PC-3 (cell line): ENCODE results near the gene ONECUT3. TPM values are rescaled to one million over a fixed set of nuclear protein-coding genes. Genes with fewer than 3 reads are reported as not detected.

Experiments used
- ATAC-seq: fragments of 200-7000 bp; cut with Tn5 transposase; 2 replicates; pipeline ENCODE4 v1.9.1; 2020; ENCODE audit warnings: mild to moderate bottlenecking, moderate library complexity
- BruUV-seq: library from RNA; stranded (reverse); fragments of 400-500 nt; replicated peaks from 2 replicates; lab custom pipeline; 2021; lab: Mats Ljungman, UMichigan
- CTCF ChIA-PET: fragments of 300-600 bp; sonication (Branson Sonifier 250); formaldehyde crosslinking; loops from one replicate; lab custom pipeline; 2022; ENCODE audit warnings: antibody characterized with exemption; lab: Charles Lee
- POLR2A ChIA-PET: fragments of 300-600 bp; sonication (Branson Sonifier 250); formaldehyde crosslinking; loops from one replicate; lab custom pipeline; 2022; ENCODE audit warnings: antibody characterized with exemption; ENCODE audit not compliant: unreplicated experiment; lab: Charles Lee
- DNase-seq: peaks from one replicate; pipeline ENCODE4 v3.0.0-alpha.2; 2015
- H2AFZ ChIP-seq: fragments of 300-600 bp; sonication (generic); 2 replicates; pipeline ENCODE4 v1.6.0; 2016; ENCODE audit warnings: antibody characterized with exemption, low read length
- H3F3A ChIP-seq: fragments of 300-600 bp; sonication (generic); one replicate; pipeline ENCODE4 v1.6.0; 2017; ENCODE audit warnings: antibody characterized with exemption, low read length, control low read depth, mild to moderate bottlenecking; ENCODE audit not compliant: unreplicated experiment
- H3K27ac ChIP-seq: fragments of 300-600 bp; sonication (generic); 2 replicates; pipeline ENCODE4 v1.5.1; 2016; ENCODE audit warnings: mild to moderate bottlenecking, low read length
- H3K27me3 ChIP-seq: fragments of 300-600 bp; sonication (generic); 2 replicates; pipeline ENCODE4 v1.6.1; 2016; ENCODE audit warnings: low read length, mixed read lengths
- H3K36me3 ChIP-seq: fragments of 300-600 bp; sonication (generic); 2 replicates; pipeline ENCODE4 v1.6.1; 2016; ENCODE audit warnings: low read depth, mixed run types, low read length, mixed read lengths
- H3K4me1 ChIP-seq: fragments of 300-600 bp; sonication (generic); 2 replicates; pipeline ENCODE4 v1.5.1; 2016; ENCODE audit warnings: low read length; ENCODE audit not compliant: insufficient read depth
- H3K4me2 ChIP-seq: fragments of 300-600 bp; sonication (generic); 2 replicates; pipeline ENCODE4 v1.6.0; 2016; ENCODE audit warnings: low read length
- H3K4me3 ChIP-seq: fragments of 300-600 bp; sonication (generic); 2 replicates; pipeline ENCODE4 v1.5.1; 2016; ENCODE audit warnings: mild to moderate bottlenecking, low read length, mixed read lengths
- H3K79me2 ChIP-seq: fragments of 300-600 bp; sonication (generic); 2 replicates; pipeline ENCODE4 v1.6.1; 2017; ENCODE audit warnings: low read length, mixed read lengths
- H3K9ac ChIP-seq: fragments of 300-600 bp; sonication (generic); 2 replicates; pipeline ENCODE4 v1.6.0; 2016; ENCODE audit warnings: mild to moderate bottlenecking, low read length
- H3K9me2 ChIP-seq: fragments of 300-600 bp; sonication (generic); replicated peaks from 2 replicates; pipeline ENCODE4 v1.6.1; 2016; ENCODE audit warnings: mixed run types, low read length, mixed read lengths
- H3K9me3 ChIP-seq: fragments of 300-600 bp; sonication (generic); 2 replicates; pipeline ENCODE4 v1.6.1; 2016; ENCODE audit warnings: low read length, mixed read lengths
- H4K20me1 ChIP-seq: fragments of 300-600 bp; sonication (generic); 2 replicates; pipeline ENCODE4 v1.6.1; 2016; ENCODE audit warnings: low read length, mixed read lengths
- EZH2 ChIP-seq: fragments of 300-600 bp; sonication (generic); IDR thresholded peaks from one replicate; pipeline ENCODE4 v1.6.1; 2017; ENCODE audit warnings: antibody characterized with exemption, mild to moderate bottlenecking, low read length; ENCODE audit not compliant: unreplicated experiment
- EZH2phosphoT487 ChIP-seq: fragments of 300-600 bp; sonication (generic); IDR thresholded peaks from 2 replicates; pipeline ENCODE4 v1.6.1; 2018; ENCODE audit warnings: mild to moderate bottlenecking, antibody characterized with exemption, low read length, borderline replicate concordance
- intact Hi-C: fragments of 100-400 bp; cut with micrococcal nuclease; formaldehyde crosslinking; loops from 2 replicates; pipeline ENCODE4 v1.9.0; 2023
- total RNA-seq: library from RNA; depleted of rRNA; stranded (reverse); fragments of >200 nt; gene quantifications from 2 replicates; pipeline ENCODE4 v1.2.3, GENCODE V29; 2014
- TF ChIP-seq, protein P1 (sequence below): fragments of 300-600 bp; sonication (generic); conservative IDR thresholded peaks from 2 replicates; pipeline ENCODE4 v1.5.1; 2017; ENCODE audit warnings: antibody characterized with exemption, low read depth, mild to moderate bottlenecking, low read length

Gene ONECUT3
- total RNA-seq, 1 experiment from 2014 or later: 1.4 TPM

DNA sequence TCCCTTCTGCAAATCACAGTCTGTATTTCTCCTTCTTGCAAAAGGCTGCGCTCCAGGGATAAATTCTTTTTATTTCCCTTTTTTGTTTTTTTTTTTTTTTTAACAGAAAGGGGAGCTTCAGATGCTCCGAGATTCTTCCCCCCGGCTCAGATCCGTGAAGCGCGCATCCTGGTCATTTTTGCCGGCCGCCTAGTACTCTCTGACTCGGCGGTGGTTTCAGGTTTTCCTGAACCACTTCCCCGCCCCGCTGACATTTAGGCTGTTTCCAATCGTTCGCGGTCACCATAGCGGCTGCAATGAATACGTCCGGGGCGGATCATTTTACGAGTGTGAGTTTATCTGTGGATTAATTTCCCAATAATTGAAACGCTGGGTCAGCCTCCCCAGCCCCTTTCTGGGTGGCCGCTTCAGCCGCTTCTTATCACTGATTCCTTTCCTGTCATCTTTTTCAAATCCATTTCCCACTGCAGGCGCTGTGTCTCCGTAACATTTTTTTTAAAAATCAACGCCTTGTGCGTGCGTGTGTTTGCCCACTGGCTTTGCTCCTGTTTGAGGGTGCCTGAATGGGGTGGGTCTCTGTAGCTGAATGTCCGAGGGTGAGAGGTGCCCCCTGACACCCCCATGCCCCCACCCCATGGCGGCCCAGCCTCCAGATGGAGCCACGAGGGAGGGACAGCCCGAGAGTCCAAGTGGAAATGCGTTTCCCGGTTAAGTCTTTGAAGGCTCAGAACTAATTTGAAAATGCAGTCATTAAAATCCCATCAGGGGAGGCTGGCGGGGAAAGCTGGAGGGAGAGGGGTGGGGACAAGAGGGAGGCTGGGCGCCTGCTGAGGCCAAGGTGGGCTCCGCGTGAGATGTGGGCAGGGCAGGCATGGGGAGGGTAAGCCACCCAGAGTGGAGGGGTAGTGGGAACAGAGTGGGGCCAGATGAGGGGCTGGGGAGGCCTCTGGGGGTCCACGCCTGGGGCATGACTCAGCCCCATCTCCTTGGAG lies 10.6 kb downstream of the ONECUT3 start:
- no TSS peak for BruUV-seq
- Histone ChIP-seq H3K36me3 (no peaks in the 10 kb centered on the region), H3K4me3 (no peak overlapping the region), H3K9me3 (no peaks in the 10 kb centered on the region), H3K4me2 (no peak overlapping the region), H4K20me1 (no peaks in the 10 kb centered on the region), H3K4me1 (0 out of 2 replicates have a peak, but pooled peaks cover 7% of the 10 kb centered on the region), H3K27me3 (no peaks in the 10 kb centered on the region), H3K27ac (no peak overlapping the region), H2AFZ (no peak overlapping the region), H3K9ac (no peak overlapping the region), H3K9me2 (no peaks in the 10 kb centered on the region), H3K79me2 (no peaks in the 10 kb centered on the region), H3F3A (no peaks in the 10 kb centered on the region)
- ChIA-PET CTCF (interaction anchor here (0.6 to 1.8 kb wide), 2 partner anchors 35 to 92 kb away, joined by 5 to 7 read pairs; no protein-coding TSS in a partner anchor), POLR2A (interaction anchor here (0.7 kb wide), 1 partner anchor 17 kb away, joined by 3 read pairs; no protein-coding TSS in a partner anchor)
- ATAC-seq (no peak), DNase-seq (no peak)
- TF ChIP-seq EZH2phosphoT487: no peak
- TF ChIP-seq, protein P1, sequence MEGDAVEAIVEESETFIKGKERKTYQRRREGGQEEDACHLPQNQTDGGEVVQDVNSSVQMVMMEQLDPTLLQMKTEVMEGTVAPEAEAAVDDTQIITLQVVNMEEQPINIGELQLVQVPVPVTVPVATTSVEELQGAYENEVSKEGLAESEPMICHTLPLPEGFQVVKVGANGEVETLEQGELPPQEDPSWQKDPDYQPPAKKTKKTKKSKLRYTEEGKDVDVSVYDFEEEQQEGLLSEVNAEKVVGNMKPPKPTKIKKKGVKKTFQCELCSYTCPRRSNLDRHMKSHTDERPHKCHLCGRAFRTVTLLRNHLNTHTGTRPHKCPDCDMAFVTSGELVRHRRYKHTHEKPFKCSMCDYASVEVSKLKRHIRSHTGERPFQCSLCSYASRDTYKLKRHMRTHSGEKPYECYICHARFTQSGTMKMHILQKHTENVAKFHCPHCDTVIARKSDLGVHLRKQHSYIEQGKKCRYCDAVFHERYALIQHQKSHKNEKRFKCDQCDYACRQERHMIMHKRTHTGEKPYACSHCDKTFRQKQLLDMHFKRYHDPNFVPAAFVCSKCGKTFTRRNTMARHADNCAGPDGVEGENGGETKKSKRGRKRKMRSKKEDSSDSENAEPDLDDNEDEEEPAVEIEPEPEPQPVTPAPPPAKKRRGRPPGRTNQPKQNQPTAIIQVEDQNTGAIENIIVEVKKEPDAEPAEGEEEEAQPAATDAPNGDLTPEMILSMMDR: no peak
- no peak for TF ChIP-seq EZH2
- intact Hi-C loops: no loop called here

DNA sequence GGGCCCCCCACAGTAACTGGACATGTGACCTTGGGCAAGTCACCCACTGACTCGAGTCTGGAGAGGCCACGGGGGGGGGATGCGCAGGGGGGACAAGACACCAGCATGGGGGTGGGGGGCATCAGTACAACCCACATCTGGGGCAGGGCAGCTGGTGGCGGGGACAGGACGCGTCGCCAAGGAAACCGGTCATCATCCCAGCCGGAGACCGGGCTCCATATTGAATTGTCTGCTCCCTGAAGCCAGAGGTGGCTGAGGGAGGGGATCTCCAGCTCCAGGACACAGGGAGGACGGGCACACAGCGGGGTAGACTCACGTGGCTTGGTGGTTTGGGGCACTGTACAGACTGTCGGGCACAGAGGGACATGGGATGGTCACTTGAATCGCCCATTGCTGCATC lies 11.4 kb downstream of the ONECUT3 start:
- intact Hi-C loops: no loop called here
- ChIA-PET CTCF (interaction anchor here (1.8 kb wide), 1 partner anchor 92 kb away, joined by 5 read pairs; no protein-coding TSS in a partner anchor), POLR2A (no interaction called here)
- no peak overlapping the region for H2AFZ ChIP-seq
- no peaks in the 10 kb centered on the region for H3K9me3 ChIP-seq
- no peak overlapping the region for H3K27ac ChIP-seq
- H3K79me2 ChIP-seq: no peaks in the 10 kb centered on the region
- no peaks in the 10 kb centered on the region for H4K20me1 ChIP-seq
- no peak overlapping the region for H3K4me3 ChIP-seq
- no peaks in the 10 kb centered on the region for H3K9me2 ChIP-seq
- no peak overlapping the region for H3K4me2 ChIP-seq
- BruUV-seq: no TSS peak
- no peaks in the 10 kb centered on the region for H3K27me3 ChIP-seq
- TF ChIP-seq, protein P1: no peak
- no peak for TF ChIP-seq EZH2phosphoT487
- 0 out of 2 replicates have a peak, but pooled peaks cover 7% of the 10 kb centered on the region for H3K4me1 ChIP-seq
- no peak for ATAC-seq
- DNase-seq: no peak
- H3K36me3 ChIP-seq: no peaks in the 10 kb centered on the region
- H3K9ac ChIP-seq: no peak overlapping the region
- no peaks in the 10 kb centered on the region for H3F3A ChIP-seq
